Heart left ventricle (tissue), 13 donors: Measurements from ENCODE around the gene TICRR.

Experiments
- CTCF ChIP-seq, 12 donors: fragments of 200-600 bp; sonication (generic) in 4 of 12; IDR thresholded peaks; one replicate each; pipeline versions ENCODE4 v1.5.0 to v1.8.0; 2018 to 2022; ENCODE audit warnings: antibody characterized with exemption in 12 of 12, mild to moderate bottlenecking in 5 of 12
- POLR2A ChIP-seq, 2 donors: fragments of 450-650 bp; IDR thresholded peaks; one replicate each; pipeline ENCODE4 v1.6.1; 2017; ENCODE audit warnings: antibody characterized with exemption in 2 of 2, mild to moderate bottlenecking in 2 of 2, moderate library complexity in 2 of 2
- donor health status: ischemic (EF 13 %, LVEDD 7.1; RV severe dilation, severe dysfunction).
- donor health status: DM: no; HTN: yes; CAD: no.
- donor health status: DM: no; HTN: no; CAD: no.
- donor health status: ischemic (EF 25% LVEDD 6.9; RV normal size, moderate dysfunction).
- donor health status: ischemic (EF 25% LVEDD 5.7; RV mildly dilated, moderate dysfunction).
- donor health status: ischemic (EF 35%, LVEDD 5.7; RV mildly dilated, moderate dysfunction).
- donor health status: nonischemic (EF 11% LVEDD 7.7; RV severe dilation, severe dysfunction).
- donor health status: DM: yes; HTN: yes; CAD: no.
- donor health status: PGD.
- donor health status: ischemic (EF 29% LVEDD 5.4; RV normal size, mild dysfunction).
- donor health status: nonischemic (EF 23%, LVEDD 6.1; RV moderate dilation, normal function).

GRCh38 chr15:89656116-89656815 lies 81.0 kb downstream of the TICRR start:
- no peak for TF ChIP-seq POLR2A (IDR thresholded peaks at IDR 0.05)
- no peak for TF ChIP-seq CTCF (IDR thresholded peaks at IDR 0.05)
